Effector CD8-positive, alpha-beta T cell (primary cell): ENCODE measurements around the gene PGAM5.

Experiments used
- DNase-seq: peaks from one replicate; lab custom pipeline; 2025; lab: John Stamatoyannopoulos, UW

PGAM5 gene

DNA sequence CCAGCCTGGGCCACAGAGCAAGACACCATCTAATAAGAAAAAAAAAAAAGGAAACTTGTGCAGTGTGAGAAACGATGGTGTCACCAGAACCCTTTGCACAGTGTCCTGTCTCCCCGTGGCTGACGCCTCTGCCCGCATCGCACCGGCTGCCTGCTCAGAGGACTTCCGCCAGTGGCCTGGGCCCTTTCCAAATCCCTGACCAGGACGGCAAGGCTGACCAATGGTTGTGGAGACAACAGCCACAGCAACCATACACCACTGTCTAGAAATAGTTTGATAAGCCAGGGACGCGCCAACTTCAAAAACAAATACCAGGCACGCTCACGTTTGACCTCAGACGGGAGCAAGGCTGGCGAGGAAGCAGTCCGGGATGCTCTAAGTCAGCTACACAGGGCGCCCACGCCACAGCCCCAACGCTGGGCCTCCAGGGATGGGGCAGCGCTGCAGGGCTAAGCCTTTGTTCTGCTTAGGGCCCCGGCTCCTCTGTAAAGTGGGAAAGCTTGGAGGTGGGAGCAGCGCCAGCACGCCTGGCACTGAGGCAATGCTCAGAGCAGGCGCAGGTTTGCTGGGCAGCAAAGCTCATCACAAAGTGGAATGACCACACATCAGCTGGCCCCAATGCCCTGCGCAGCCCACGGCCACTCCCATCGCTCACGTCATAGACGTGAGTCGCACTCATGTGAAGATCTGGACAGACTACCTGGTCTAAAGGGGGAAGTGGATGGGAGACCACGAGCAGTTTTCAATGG lies 12.5 kb downstream of the PGAM5 start:
- DNase-seq = no peak

GRCh38 chr12:132723764-132724140 lies 13.1 kb downstream of the PGAM5 start:
- no peak for DNase-seq

GRCh38 chr12:132724506-132725241 lies 14.0 kb downstream of the PGAM5 start:
- DNase-seq = no peak

DNA sequence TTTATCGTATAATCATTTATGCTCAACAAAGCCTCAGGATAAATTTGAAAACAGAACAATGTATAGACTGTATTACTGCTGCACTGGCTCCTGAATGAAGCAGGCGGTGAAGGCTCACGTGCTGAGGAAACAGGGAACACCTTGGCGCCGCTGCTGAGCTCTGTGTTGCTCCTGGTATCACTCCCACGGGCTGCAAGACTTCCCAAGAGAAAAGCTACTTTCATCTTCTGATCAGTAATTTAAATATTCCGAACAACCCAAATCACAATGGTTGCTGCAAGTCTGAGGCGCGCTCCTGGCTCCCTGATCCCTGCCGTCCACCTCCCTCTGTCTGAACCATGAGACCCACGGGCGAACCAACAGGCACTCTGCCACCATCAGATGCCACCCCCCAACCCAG lies 15.7 kb downstream of the PGAM5 start:
- DNase-seq = no peak

DNA sequence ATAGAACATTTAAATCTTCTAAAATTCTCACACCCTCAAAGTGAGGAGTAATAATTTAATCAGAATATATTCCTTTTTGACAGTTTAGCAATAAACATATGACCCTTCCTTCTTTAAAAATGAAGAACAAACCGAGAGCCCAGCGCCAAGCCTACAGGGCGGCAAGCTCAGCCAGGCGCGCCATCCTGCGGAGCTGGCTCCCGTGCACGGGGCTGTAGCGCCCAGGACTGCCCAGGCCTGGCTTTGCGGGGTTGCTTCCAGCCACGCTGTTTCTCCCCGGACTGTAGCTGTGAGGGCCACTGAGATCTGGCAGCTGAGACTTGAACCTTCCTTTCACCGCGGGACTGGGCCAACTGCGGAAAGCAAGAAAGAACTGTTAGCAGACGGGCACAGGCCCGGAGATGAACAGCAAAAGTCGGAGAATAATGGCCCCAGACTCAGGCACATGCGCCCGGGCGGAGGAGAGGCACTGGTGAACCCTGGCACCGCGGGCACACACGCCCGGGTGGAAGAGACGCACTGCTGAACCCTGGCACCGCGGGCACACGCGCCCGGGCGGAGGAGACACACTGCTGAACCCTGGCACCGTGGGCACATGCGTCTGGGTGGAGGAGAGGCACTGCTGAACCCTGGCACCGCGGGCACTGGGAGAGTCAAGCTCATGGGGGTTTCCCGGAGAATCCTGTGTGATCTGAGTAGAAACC lies 16.6 kb downstream of the PGAM5 start:
- no peak for DNase-seq

DNA sequence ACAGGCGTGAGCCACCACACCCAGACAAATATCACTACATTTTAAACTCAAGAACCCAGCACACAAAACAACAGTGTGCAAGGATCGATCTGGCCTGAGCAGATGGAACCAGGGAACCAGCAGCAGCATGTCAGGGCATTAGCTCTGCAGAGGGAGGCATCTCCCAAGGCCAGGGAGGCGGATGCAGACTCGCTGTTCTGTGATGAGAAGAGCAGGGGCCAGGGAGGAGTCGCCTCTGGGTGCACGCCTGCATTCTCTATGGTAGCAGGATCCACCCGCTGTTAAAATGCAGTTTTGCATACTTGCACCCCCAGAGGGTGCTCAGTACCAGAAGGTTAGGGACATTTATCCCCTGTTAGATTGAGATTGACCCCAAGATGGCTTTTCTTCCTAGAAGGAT lies 17.9 kb downstream of the PGAM5 start:
- no peak for DNase-seq

DNA sequence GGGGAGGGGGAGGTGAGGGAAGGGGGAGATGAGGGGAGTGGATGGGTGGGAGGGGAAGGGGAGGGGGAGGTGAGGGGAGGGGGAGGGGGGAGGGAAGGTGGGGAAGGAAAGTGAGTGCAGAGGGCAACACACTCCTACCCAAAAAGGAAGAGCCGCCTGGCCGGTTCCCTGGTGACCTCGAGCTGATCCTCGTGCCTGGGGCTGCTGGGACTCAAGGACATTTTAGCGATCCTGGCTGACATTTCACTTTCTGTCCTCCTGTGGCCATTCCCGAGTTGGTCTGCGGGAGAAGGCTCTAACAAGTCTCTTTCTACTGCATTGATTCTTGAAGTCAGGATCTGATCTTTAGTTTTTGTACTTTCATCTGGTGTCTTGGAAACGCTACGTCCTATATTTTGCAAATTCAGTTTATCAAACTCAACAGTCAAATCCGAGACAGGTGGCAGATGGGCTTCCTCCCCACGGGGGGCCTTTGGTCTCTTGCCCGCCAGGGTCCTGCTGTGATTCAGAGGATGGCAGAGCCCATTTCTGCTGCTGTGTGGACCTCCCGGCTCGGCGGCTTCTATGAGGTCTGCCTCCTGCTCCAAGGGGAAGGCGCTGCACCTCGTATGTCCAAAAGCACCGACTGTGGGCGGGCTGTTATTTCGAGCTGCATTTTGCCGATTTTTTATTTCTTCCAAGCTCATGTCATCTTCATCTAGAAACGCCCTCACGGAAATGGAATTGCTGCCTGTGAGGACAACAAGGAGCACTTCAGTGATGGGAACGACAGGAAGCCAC lies 19.1 kb downstream of the PGAM5 start:
- DNase-seq = no peak

DNA sequence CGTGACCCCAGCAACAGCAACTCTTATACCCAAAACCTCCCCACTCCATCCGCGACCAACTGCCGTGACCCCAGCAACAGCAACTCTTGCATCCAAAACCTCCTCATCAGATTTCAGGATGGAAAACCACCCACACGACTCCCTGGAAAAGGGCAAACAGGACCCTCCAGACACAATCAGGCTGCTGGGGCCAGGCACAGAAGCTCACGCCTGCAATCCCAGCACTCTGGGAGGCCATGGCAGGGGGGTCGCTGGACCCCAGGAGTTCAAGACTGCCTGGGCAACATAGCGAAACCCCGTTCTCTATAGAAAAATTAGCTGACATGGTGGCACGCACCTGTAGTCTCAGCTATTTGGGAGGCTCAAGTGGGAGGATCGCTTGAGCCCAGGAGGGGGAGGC lies 19.7 kb downstream of the PGAM5 start:
- DNase-seq = no peak

GRCh38 chr12:132731574-132731973 lies 20.9 kb downstream of the PGAM5 start:
- DNase-seq = no peak

- DNase-seq = no peak
These were observed 23.6 kb downstream of the PGAM5 start for GRCh38 chr12:132734206-132734605.

DNA sequence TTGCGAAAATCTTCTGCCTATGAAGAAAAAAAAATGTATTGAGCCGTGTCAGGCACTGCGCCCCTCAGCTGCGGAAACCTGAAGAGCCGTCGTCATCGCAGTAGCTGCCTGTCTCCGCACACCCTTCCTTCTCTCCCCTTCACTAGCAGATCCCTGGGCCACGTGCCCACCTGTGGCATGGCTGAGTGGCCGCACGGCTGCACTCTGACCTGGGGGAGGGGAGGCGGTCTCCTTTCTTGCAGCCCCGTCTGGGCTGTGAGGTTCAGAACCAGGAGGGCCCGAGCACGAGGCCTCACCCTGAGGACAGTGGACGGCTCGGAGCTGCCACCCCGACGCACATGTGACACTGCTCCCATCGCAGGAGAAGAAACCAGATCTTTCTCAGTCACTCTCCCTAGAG lies 24.9 kb downstream of the PGAM5 start:
- DNase-seq = no peak

- DNase-seq = no peak
These were observed 25.7 kb downstream of the PGAM5 start for GRCh38 chr12:132736378-132736777.

GRCh38 chr12:132736913-132737312 lies 26.3 kb downstream of the PGAM5 start:
- no peak for DNase-seq

DNA sequence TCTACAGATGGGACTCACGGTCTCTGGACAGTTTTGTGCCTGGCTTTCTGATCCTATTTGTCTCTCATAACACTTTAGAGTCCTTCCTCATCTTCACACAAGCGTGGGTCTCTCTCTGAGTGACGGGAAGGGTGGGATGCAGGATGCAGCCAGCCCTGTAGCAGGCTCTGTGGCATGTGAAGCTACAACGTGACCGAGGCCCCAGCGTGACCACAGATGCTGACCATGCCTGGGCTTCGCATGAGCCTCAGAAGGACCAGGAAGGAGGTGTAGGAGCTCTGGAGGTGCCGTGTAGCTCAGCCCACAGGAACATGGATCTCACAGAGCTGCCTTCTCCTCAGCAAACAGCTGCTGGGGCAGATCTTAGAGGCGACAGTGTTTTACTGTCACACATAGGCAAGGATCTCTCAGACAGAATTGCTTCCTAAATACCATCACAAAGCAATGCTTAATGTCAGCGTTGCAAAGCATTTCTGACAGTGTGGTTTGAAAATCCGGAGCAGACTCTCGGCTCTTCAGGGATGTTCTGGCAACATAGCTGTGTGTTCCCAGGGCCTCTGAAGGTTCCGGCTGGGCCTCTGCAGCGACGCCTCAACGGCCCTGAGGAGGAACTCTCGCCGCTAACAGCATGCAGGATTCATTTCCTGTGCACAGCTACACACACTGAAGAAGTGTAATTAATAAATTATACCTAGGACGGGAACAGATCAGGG lies 29.1 kb downstream of the PGAM5 start:
- no peak for DNase-seq

DNA sequence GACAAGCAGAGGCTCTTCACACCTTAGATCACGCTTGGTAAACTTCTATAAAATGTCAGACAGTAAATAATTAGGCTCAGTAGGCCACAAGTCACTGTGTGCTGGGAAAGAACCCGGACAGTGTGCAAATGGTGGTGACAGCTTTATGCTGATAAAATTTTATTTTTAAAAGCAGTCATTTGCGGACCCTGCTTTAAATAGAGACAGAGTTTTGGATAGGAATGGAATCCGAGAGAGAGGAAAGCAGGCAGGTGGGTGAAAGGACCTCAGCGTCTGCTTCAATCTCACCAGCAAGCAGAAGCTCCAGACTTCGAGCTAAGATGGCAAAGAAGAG lies 29.6 kb downstream of the PGAM5 start:
- DNase-seq = no peak

DNA sequence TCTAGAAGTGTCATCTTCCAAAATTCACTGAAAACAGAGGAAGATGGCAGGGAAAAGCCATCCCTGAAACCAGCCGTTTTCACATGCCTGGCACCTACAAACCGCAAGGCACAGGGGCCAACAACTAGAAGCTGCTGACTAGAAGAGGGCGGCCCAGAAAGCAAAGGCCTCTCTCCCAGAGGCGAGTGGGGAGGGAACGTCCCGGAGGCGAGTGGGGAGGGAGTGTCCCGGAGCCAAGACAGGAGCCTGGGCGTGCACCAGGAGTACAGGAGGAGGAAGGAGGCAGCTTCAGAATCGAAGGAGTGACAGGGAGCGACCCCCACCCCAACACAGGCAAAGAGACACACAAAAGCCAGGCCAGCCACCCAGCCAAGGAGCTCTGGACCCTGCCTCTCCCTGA lies 30.0 kb downstream of the PGAM5 start:
- DNase-seq = no peak

DNA sequence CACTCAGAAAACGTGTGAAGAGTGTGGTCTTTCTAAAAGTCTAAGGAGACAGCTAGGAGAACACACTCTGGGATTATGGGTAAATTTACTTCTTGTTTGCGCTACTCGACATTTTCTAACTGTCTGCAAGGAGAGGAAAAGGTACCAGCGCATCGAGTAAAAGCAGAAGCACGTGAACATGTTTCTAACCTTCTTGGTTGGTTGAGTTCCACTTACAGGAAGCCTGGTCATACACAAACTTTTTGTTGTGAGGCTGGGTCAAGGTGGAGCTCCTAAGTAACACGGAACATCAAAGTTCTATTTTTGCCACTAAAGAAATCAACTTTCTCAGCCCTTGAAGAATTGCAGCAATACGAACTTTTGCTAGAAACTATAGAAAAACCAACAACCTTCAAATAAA lies 31.0 kb downstream of the PGAM5 start:
- DNase-seq = no peak

DNA sequence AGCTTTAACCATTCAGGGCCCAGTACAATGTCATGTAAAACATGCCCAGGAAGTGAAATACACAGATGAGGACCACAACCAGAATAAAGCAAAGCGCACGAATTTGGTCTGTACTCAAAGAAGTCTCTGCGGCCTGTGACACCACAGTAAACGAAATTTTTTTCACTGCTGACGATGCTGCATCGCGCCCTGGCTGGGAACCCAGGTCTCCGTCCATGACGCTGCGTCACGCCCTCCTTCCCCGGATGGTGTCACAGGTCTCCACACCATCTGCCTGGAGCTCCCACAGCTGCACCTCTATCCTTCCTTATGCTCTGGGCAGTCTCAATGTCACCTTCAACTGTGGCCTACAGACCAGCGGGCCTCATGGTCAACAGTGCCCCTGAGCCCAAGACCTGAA lies 33.2 kb downstream of the PGAM5 start:
- DNase-seq = no peak

- no peak for DNase-seq
These were observed 36.0 kb downstream of the PGAM5 start for GRCh38 chr12:132746613-132747012.

DNA sequence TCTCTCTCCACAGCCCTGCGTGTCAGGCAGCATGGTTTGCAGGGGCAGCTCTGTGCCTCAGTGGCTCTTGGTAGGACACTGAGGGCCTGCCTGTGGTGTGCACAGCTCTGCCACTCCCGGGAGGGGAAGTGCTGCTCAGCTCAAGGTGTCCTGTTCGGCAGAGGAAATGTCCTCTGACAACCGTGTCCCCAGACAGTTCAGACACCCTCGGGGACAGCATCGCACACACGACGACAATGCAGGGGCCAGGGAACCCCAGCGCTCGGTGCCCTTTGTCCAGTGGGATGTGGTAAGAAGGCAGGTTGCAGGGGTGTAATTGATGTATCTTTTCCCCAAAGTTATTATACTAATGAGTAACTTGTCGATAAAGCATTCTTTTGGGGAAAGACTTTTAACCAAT lies 36.8 kb downstream of the PGAM5 start:
- DNase-seq = no peak

DNA sequence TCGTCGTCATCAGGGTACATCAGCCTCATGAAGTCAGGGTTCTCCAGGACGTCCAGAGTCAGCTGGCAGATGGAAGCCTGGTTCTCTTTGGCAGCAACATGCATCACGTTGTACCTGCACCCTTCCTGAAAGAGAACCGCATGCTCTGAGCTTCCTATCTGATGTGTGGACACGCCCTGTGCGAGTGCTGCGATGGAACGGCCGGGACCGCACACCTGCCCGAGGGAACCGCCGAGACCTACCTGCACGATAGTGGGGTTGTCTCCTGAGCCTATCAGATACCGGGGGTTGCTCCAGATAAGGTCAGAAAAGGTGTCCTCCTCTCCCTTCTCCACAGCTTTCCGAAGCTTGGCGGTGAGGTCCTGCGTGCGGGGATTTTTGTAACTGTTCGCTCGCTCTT lies 37.3 kb downstream of the PGAM5 start:
- no peak for DNase-seq

DNA sequence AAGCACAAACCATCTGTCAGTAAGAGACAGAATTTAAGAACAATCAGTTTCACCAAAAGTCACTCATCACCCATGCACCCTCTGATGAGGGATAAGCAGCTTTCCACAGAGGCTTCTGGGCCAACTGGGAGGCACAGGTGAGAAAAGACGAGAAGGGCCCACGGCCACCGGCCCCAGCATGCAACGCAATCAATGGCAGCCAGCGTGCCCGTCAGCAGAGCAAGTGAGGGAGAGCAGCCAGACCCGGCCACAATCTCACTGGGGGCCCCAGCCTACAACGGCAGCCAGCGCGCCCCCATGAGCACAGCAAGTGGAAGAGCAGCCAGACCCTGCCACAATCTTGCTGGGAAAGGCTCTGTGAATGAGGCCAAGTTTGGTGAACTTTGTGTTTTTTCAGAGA lies 37.7 kb downstream of the PGAM5 start:
- DNase-seq = no peak
